Cardiac muscle cell (in vitro differentiated cells and primary cell): ENCODE data around the gene PRDM5. TPM values are rescaled to one million over a fixed set of nuclear protein-coding genes. Genes with fewer than 3 reads are reported as not detected.

Experiments
- DNase-seq, 2 donors: peaks; one replicate each; pipeline versions ENCODE4 v3.0.0 to v3.0.0-alpha.2; 2010 to 2017; ENCODE audit warnings: low read depth in 1 of 2, low spot score in 1 of 2
- H3K27ac ChIP-seq: fragments of 200-600 bp; sonication (generic); 2 replicates; pipeline ENCODE4 v1.5.1; 2016
- H3K27me3 ChIP-seq: fragments of 200-600 bp; sonication (generic); 2 replicates; pipeline ENCODE4 v1.6.0; 2016; ENCODE audit warnings: control low read depth
- H3K36me3 ChIP-seq: fragments of 200-600 bp; sonication (generic); 2 replicates; pipeline ENCODE4 v1.5.1; 2016; ENCODE audit warnings: control low read depth
- H3K4me1 ChIP-seq: fragments of 200-600 bp; sonication (generic); 2 replicates; pipeline ENCODE4 v1.8.1; 2017; ENCODE audit warnings: low read depth, mild to moderate bottlenecking, mixed run types
- H3K4me3 ChIP-seq: fragments of 200-600 bp; sonication (generic); 2 replicates; pipeline ENCODE4 v1.5.1; 2016; ENCODE audit warnings: mild to moderate bottlenecking
- H3K9me3 ChIP-seq: fragments of 200-600 bp; sonication (generic); 2 replicates; pipeline ENCODE4 v1.5.1; 2017; ENCODE audit warnings: low read depth, mild to moderate bottlenecking, control low read depth
- CTCF ChIP-seq: IDR thresholded peaks from 2 replicates; pipeline ENCODE4 v1.5.1; 2012; ENCODE audit warnings: low read depth, mild to moderate bottlenecking, low read length
- polyA plus RNA-seq: library from polyadenylated mRNA; unstranded; fragments of >200 nt; fragmentation: Nextera tagmentation; extraction: Ambion mirVana; gene quantifications from 2 replicates; pipeline ENCODE4 v1.2.1, GENCODE V29; 2016
- total RNA-seq: library from RNA; depleted of rRNA; stranded (reverse); fragments of >200 nt; gene quantifications from 2 replicates; pipeline ENCODE4 v1.2.3, GENCODE V29; 2016

The PRDM5 gene
- total and polyA plus RNA-seq, 2 experiments from 2014 or later = 8.7 to 19.3 TPM

GRCh38 chr4:120720354-120720934, 202.1 kb downstream of the PRDM5 start:
- no peaks in the 10 kb centered on the region for H3K9me3 ChIP-seq
- H3K27ac ChIP-seq = no peak overlapping the region
- no peak for DNase-seq
- no peaks in the 10 kb centered on the region for H3K36me3 ChIP-seq
- H3K27me3 ChIP-seq = no peaks in the 10 kb centered on the region
- TF ChIP-seq CTCF = no peak
- H3K4me3 ChIP-seq = no peak overlapping the region
- peaks cover 26% of the 10 kb centered on the region for H3K4me1 ChIP-seq

GRCh38 chr4:120718979-120719566, 203.5 kb downstream of the PRDM5 start:
- peak; percentile 66 to 73 for DNase-seq
- H3K36me3 ChIP-seq = no peaks in the 10 kb centered on the region
- H3K27ac ChIP-seq = no peak overlapping the region
- no peaks in the 10 kb centered on the region for H3K27me3 ChIP-seq
- H3K9me3 ChIP-seq = no peaks in the 10 kb centered on the region
- H3K4me3 ChIP-seq = no peak overlapping the region
- peak; percentile 78 for TF ChIP-seq CTCF
- H3K4me1 ChIP-seq = peaks cover 21% of the 10 kb centered on the region

- Histone ChIP-seq H3K27me3 (no peaks in the 10 kb centered on the region), H3K4me1 (peaks cover 13% of the 10 kb centered on the region), H3K36me3 (no peaks in the 10 kb centered on the region), H3K9me3 (no peaks in the 10 kb centered on the region), H3K4me3 (no peak overlapping the region), H3K27ac (no peak overlapping the region)
- no peak for DNase-seq
- TF ChIP-seq CTCF = no peak
These were observed 206.2 kb downstream of the PRDM5 start for GRCh38 chr4:120716346-120716745.

- no peaks in the 10 kb centered on the region for H3K36me3 ChIP-seq
- no peak overlapping the region for H3K4me3 ChIP-seq
- H3K9me3 ChIP-seq = no peaks in the 10 kb centered on the region
- no peak overlapping the region for H3K27ac ChIP-seq
- TF ChIP-seq CTCF = no peak
- H3K4me1 ChIP-seq = no peaks in the 10 kb centered on the region
- H3K27me3 ChIP-seq = no peaks in the 10 kb centered on the region
- DNase-seq = no peak
These were observed 208.0 kb downstream of the PRDM5 start for GRCh38 chr4:120714417-120715010.

GRCh38 chr4:120709991-120710390, 212.5 kb downstream of the PRDM5 start:
- no peak overlapping the region for H3K27ac ChIP-seq
- TF ChIP-seq CTCF = no peak

More at GRCh38 chr4:120709991-120710390, 212.5 kb downstream of the PRDM5 start:
- Histone ChIP-seq H3K4me1 (no peaks in the 10 kb centered on the region), H3K9me3 (no peaks in the 10 kb centered on the region), H3K27me3 (no peaks in the 10 kb centered on the region), H3K4me3 (no peak overlapping the region), H3K36me3 (no peaks in the 10 kb centered on the region)
- DNase-seq = peak in 1 of 2 donors; percentile 56
